Hindlimb muscle (tissue), 1 donor: ENCODE results near the gene SLC39A6. TPM values are rescaled to one million over a fixed set of nuclear protein-coding genes. Genes with fewer than 3 reads are reported as not detected.
"Not testable (repeated sequence)": the region's sequence is repeated elsewhere in the genome, so short reads cannot be mapped to it uniquely, and the experiment has no call there.

Source experiments
- DNase-seq: peaks from one replicate; pipeline ENCODE4 v3.0.0-alpha.2; 2013
- polyA plus RNA-seq: library from polyadenylated mRNA; unstranded; fragments of 120-200 nt; gene quantifications from one replicate; pipeline ENCODE4 v1.2.1, GENCODE V29; 2013; ENCODE audit not compliant: insufficient read length

SLC39A6 gene
- polyA plus RNA-seq, 1 donor, result 28.1 TPM

DNA sequence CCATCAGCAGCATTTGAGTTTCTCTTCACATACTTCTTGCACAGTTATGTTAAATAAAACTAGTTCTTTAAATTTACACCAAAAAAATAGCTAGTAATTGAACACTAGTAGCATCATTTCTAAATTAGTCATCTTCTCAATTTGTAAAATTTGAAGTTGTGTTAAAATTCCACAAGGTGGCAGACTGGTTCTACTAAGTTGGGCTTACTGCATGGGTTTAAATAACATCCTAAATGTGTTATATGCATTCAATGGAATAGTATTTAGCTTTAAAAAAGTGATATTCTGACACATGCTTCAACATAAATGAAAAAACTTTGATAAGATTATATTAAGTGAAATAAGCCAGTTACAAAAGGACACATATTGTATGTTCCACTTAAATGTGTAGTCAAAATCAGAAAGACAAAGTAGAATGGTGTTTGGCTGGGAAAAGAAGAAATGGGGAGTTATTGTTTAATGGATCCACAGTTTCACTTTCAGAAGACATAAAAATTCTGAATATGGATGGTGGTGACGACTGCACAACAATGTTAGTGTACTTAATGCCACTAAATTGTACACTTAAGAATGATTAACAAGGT is 33.1 kb downstream of the SLC39A6 start:
- peak; percentile 15 for DNase-seq

DNA sequence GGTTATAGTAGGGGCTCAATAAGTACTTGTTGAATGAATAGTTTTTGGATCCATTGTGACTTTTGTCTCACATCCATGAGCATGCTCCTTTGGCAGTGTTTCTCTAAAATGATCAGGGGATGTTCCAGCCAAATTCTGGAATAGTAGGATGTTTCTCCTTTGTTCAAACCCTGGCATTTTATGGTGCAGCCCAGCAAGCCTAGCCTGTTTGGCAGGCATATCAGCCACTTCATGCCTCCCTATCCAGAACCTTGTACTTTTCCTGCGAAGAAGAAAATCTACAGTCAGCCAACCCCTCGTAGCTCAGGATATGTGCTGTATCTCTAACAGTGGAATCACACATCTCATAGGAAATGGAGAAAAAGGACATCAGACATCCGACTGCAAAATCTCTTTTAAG is 34.7 kb downstream of the SLC39A6 start:
- DNase-seq, result no peak

DNA sequence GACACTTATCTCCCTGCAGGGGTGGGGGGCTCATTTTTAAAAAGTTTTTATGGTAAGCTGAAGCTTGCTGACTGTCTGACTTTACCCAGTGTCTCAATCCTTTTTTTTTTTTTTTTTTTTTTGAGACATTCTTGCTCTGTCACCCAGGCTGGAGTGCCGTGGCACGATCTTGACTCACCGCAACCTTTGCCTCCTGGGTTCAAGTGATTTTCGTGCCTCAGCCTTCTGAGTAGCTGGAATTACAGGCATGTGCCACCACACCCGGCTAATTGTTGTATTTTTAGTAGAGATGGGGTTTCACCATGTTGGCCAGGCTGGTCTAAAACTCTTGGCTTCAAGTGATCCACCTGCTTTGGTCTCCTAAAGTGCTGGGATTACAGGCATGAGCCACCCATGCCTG is 37.0 kb downstream of the SLC39A6 start:
- not testable (repeated sequence) for DNase-seq

DNA sequence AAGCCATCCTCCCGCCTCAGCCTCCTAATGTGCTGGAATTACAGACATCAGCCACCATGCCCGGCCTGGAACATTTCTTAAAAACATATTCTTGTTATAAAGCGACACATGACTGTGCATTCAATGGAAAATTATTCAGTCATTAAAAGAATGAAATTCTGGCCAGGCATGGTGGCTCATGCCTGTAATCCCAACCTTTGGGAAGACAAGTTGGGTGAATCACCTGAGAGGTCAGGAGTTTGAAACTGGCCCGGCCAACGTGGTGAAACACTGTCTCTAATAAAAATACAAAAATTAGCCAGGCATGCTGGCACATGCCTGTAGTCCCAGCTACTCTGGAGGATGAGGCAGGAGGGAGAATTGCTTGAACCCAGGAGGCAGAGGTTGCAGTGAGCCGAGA is 40.1 kb downstream of the SLC39A6 start:
- no peak for DNase-seq

DNA sequence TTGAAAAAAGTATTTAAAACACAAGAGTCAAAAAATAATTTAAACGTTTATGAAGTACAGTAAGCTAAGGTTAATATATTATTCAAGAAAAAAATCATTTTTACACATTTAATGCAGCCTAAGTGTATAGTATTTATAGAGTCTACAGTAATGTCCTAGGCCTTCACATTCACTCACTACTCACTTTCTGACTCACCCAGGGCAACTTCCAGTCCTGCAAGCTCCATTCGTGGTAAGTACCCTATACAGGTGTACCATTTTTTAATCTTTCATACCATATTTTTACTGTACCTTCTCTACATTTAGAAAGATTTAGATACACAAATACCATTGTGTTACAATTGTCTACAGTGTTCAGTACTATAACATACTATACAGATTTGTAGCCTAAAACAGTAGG is 40.9 kb downstream of the SLC39A6 start:
- DNase-seq, result no peak

DNA sequence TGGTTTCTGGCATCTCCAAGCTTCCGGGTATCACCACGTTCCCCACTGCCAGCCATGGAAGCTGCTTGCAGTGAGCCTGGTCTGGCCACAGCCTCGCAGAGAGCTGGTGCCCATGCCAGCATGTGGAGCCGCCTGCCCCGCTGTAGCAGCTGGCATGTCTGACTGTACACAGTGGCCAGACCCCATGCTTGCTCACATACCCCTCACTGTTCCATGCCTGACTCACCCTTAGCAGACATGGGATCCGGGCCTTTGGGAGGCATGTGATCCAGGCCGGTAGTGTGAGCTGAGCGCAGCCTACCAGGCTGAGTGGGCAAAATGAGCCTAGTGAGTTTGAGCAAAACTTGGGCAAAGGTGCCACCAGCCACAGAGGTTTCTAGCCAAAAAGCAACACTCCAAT is 43.0 kb downstream of the SLC39A6 start:
- no peak for DNase-seq

DNA sequence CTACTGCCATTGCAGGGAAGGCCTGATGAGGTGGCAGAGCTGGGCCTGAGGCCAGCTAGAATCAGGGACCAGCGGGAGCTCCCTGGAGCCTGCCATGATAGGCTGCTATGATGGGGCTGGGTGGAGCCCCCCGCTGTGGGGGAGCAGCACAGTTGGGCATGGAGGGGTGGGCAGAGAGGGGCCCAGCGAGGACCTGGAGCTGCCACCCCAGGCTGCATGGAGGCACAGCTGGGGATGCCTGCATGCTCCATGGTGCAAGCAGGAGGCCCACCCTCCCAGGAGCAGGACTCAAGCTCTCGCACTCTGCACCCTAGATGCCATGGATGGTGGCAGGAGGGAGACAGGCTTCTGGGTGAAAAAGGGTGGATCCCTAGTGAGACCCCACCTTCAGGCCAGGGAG is 43.9 kb downstream of the SLC39A6 start:
- DNase-seq, result no peak

DNA sequence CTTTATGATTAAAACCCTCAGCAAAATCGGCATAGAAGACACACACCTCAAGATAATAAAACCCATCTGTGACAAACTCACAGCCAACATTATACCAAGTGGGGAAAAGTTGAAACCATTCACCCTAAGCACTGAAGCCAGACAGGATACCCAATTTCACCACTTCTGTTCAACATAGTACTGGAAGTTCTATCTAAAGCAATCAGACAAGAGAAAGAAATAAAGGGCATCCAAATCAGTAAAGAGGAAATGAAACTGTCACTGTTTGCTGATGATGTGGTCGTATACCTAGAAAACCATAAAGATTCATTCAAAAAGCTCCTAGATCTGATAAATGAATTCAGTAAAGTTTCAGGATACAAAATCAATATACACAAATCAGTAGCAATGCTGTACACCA is 45.4 kb downstream of the SLC39A6 start:
- no peak for DNase-seq

DNA sequence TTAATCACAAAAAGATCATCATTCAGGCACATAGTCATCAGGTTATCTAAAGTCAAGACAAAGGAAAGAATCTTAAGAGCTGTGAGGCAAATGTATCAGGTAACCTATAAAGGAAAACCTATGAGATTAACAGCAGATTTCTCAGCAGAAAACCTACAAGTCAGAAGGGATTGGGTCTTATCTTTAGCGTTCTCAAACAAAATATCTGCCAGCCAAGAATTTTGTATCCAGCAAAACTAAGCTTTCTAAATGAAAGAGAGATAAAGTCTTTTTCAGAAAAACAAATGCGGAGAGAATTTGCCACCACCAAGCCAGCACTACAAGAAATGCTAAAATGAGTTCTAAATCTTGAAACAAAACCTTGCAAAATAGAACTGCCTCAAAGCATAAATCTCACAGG is 48.0 kb downstream of the SLC39A6 start:
- DNase-seq, result not testable (repeated sequence)

DNA sequence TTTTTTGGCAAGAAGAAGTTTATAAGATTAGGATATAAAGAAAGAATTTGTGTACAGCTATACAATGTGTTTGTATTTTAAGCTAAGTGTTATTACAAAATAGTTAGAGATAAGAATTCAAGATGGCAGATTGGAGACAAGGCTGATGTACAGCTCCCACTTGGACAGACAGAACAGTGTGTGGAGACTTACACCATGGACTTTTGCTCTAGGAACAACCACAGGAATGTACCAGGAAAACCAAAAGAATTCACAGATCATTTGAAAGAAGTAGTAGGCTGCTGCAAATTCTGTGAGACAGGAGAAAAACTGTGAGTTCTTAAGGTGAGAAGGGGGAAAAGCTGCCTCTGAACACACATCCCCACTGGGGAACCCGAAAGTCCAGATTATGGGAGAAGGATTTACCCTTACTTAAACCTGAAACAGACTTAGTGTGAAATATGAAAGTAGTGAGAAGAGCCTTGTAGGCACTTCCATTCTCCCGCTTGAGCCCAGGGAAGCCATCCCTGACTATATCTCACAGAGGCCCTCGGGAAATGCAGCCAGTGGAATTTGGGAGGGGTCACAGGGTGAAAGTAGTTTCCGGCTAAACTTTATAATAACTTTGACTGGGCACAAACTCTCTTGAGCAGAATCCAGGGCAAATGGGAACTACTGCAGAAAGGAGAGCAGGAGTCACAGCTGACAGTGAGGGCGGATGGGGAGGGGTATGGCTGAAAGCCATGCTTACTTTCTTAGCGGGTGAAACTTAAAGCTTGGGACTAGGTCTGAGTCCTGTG is 50.2 kb downstream of the SLC39A6 start:
- no peak for DNase-seq

DNA sequence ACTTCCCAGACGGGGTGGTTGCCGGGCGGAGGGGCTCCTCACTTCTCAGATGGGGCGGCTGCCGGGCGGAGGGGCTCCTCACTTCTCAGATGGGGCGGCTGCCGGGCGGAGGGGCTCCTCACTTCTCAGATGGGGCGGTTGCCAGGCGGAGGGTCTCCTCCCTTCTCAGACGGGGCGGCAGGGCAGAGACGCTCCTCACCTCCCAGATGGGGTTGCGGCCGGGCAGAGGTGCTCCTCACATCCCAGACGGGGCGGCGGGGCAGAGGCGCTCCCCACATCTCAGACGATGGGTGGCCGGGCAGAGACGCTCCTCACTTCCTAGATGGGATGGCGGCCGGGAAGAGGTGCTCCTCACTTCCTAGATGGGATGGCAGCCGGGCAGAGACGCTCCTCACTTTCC is 51.4 kb downstream of the SLC39A6 start:
- DNase-seq, result not testable (repeated sequence)

DNA sequence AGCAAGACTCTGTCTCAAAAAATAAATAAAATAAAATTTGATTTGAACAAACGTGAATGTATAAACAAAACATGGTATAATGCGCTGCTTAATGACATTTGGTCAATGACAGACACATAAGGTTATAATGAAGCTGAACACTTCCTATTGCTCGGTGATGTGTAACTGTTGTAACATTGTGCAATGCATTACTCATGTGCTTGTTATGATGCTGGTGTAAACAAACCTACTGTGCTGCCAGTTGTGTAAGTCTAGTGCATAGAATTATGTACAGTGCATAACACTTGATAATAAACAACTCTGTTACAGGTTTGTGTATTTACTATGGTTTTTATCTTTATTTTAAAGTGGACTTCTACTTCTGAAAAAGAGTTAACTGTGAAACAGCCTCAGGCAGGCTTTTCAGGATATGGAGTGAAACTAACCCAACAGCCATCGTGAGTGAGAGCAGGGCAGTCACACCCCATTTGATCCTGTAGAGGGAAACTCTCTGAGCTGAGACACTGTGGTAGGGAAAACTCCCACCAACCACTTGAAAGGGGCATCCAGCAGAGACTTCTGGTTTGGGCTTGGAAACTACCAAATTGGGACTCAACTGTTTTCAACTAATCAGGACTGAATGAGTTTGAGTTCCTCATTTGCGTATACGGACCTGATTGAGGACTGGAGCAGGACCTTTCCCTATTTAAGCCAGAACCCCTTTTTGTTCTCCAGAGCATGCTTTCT is 53.1 kb downstream of the SLC39A6 start:
- no peak for DNase-seq

DNA sequence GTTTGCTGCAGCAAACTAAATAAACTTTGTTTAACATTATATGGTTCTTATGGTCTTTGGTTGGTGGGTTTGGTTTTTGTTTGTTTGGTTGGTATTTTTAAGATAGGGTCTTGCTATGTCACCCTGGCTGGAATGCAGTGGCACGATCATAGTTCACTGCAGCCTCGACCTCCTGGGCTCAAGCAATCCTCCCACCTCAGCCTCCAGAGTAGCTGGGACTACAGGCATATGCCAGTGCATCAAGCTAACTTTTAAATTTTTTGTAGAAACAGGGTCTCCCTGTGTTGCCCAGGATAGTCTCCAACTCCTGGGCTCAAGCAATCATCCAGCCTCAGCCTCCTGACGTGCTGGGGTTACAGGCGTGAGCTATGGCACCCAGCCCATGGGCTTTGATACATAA is 54.7 kb downstream of the SLC39A6 start:
- DNase-seq, result no peak

DNA sequence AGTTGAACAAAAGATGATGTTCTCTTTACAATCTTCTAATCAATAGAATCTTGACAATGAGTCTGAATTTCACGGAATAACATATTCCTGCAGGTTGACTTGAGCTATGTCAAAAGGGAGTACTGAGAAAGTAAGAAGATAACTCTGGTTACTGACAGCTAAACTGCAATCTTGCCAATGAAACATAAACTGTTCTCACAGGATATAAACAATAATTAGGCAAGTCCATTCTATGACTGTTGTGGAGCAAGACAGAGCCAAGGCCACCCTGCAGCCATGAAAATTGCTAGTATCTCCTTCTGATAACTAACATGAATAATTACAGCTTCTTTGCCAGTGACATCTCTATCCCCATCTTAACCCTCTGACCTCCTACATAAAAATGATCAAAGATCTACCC is 55.5 kb downstream of the SLC39A6 start:
- no peak for DNase-seq

DNA sequence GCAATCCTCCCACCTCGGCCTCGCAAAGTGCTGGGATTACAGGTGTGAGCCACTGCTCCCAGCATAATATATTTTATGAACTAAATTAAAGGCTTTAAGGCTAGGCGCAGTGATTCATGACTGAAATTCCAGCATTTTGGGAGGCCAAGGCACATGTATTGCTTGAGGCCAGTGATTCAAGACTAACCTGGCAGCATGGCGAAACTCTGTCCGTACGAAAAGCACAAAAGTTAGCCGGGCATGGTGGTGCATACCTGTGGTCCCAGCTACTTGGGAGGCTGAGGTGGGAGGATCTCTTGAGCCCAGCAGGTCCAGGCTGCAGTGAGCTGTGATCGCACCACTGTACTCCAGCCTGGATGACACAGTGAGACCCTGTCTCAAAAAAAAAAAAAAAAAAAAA is 56.7 kb downstream of the SLC39A6 start:
- not testable (repeated sequence) for DNase-seq

DNA sequence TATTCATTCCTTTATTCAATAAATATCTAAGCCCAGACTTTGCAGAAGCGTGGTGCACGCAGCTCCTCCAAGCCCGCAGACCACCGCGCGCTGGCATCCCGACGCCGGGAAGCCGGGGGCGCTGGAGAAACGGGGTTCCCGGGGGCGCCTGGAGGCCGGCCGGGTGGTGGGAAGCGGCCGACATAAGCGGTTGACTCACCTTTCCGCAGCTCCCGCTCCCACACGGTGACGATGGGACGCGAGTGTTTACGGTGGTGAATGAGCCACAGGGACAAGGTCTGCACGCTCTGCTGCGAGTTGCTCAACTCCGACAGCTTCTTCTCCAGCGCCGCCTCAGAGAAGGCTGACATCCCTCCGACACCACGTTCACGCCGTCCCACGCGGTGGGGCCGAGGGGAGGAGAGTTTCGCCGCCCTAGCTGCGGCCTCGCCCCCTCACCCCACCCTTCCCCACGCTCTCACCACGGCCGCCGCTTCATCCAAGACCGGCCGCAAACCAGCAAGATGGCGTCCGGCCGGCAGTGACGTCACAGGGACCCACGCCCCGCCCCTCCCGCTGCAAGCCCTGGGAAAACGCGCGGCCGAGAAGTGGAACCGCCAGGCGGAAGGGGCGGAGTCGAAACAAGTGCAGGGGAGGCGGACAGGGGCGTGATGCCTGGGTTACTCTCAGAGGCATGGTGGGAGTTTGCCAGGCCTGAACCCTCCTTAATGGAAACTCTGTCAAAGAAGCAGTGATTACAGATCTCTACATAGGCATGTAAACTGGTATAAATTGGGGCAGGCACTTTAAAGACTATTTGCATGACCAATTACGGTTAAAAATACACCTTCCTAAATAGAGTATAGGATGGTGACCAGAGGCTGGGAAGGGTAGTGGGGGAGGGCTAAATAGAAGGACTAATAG is 61.8 kb downstream of the SLC39A6 start, which contains the start of gene RPRD1A:
RPRD1A (minus strand) TSS at position 505 of the 903 bp plus-strand sequence; CDS start at position 350, 155 bp downstream.
- DNase-seq, result peak; percentile 93

DNA sequence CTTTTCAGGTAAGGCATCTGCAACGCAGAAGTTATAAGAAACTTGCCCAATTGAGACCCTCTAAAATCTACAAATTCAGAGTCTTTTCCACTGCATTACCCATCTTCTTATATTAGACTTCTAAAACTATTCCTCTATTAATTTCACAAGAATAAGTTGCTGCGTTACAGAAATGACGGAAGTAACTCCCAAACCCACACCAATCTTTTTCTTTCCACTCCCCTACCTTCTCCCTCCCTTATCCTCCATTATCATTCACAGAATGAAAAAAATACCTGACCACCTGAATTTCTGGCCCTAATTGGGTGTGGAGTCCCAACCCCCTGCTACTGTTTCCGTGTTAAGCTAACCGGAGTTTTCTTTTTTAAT is 62.5 kb downstream of the SLC39A6 start:
- DNase-seq, result no peak

DNA sequence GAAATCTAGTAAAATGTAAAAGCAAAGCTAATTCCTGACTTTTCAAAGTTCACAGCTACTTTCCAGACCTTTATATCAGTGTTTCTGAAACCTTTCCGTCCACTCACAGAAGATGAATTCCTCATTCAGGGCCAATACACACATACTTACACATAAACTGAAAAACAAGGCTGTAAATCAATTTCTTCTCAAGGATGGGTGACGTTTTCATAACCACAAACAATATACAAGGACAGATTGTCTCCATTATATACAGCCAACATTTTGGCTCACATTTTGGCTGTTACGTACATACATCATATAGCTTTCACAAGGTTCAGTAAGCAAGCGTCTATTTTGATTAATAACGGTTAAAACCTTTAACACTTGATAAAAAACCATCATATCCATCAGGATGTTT is 63.1 kb downstream of the SLC39A6 start:
- DNase-seq, result no peak

DNA sequence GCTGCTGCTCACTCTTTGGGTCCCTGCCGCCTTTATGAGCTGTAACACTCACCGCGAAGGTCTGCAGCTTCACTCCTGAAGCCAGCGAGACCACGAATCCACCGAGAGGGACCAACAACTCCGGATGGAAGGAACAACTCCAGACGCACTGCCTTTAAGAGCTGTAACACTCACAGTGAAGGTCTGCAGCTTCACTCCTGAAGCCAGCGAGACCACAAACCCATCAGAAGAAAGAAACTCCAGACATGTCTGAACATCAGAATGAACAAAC is 64.4 kb downstream of the SLC39A6 start:
- not testable (repeated sequence) for DNase-seq

DNA sequence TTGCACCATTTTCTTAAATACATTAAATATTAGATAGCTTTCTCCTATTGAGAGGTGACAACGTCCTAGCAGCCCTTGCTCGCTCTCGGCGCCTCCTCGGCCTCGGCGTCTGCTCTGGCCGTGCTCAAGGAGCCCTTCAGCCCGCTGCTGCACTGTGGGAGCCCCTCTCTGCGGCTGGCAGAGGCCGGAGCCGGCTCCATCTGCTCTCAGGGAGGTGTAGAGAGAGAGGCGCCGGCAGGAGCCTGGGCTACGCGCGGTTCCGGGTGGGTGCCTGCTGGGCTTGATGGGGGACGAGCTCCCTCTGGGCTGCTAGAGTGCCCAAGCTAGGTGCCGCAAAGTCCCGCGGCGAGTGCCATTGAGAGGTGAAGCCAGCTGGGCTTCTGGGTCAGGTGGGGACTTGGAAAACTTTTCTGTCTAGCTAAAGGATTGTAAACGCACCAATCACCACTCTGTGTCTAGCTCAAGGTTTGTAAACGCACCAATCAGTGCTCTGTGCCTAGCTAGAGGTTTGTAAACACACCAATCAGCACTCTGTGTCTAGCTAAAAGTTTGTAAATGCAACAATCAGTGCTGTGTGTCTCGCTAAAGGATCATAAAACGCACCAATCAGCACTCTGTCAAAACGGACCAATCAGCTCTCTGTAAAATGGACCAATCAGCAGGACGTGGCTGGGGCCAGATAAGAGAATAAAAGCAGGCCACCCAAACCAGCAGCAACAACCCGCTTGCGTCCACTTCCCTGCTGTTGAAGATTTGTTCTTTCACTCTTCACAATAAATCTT is 64.9 kb downstream of the SLC39A6 start:
- DNase-seq, result no peak

DNA sequence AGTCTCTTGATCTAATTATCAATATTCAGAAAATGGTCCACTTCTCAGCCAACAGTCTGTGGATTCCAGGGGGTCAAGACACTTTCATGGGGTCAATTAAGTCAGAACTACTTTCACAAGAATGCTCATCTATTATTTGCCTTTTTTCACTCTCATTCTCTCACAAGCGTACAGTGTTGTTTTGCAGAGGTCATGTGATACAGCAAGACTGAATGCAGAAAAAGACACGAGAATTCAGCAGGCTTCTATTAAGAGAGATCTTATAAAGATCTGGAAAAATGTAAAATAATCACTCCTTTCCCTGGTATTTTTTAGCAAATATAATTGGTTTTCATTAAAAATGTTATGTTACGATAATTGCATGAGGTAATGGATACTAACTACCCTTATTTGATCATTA is 70.5 kb downstream of the SLC39A6 start:
- no peak for DNase-seq
